HepG2 (cell line): ENCODE data around the gene SYVN1. TPM values are rescaled to one million over a fixed set of nuclear protein-coding genes. Genes with fewer than 3 reads are reported as not detected.

Experiments
- DRAP1 ChIP-seq: IDR thresholded peaks from 2 replicates; pipeline ENCODE4 v1.6.1; 2016; ENCODE audit warnings: missing genetic modification reagents, missing compliant biosample characterization
- HCFC1 ChIP-seq: fragments of 150-350 bp; IDR thresholded peaks from 2 replicates; pipeline ENCODE4 v1.6.1; 2014; ENCODE audit warnings: low read depth, low read length
- ISX ChIP-seq: sonication (generic); formaldehyde crosslinking; conservative IDR thresholded peaks from 2 replicates; pipeline ENCODE4 v1.5.0; 2020; ENCODE audit warnings: missing genetic modification reagents
- NR2C2 ChIP-seq: sonication (generic); formaldehyde crosslinking; IDR thresholded peaks from 2 replicates; pipeline ENCODE4 v1.4.0; 2020; ENCODE audit warnings: missing genetic modification reagents, mild to moderate bottlenecking, moderate library complexity, borderline replicate concordance
- PHF20 ChIP-seq: sonication (generic); formaldehyde crosslinking; IDR thresholded peaks from 2 replicates; pipeline ENCODE4 v1.5.0; 2020; ENCODE audit warnings: mild to moderate bottlenecking, missing genetic modification reagents
- RBM22 ChIP-seq: fragments of 200-400 bp; formaldehyde crosslinking; optimal IDR thresholded peaks from 2 replicates; pipeline ENCODE3; 2017; ENCODE audit warnings: mild to moderate bottlenecking, low read length, moderate library complexity
- RNF2 ChIP-seq: fragments of 450-650 bp; conservative IDR thresholded peaks from 2 replicates; pipeline ENCODE4 v1.6.1; 2016; ENCODE audit warnings: low read depth
- SNAPC2 ChIP-seq: sonication (generic); formaldehyde crosslinking; IDR thresholded peaks from 2 replicates; pipeline ENCODE4 v1.8.1; 2022; ENCODE audit warnings: mild to moderate bottlenecking, missing genetic modification reagents
- STAG1 ChIP-seq: sonication (generic); formaldehyde crosslinking; IDR thresholded peaks from 2 replicates; pipeline ENCODE4 v1.4.0; 2020; ENCODE audit warnings: missing genetic modification reagents
- YY1 ChIP-seq: IDR thresholded peaks from 2 replicates; pipeline ENCODE4 v1.6.1; 2011; ENCODE audit warnings: low read length, low read depth, moderate library complexity, mild to moderate bottlenecking; ENCODE audit not compliant: insufficient read depth, insufficient replicate concordance
- ZBTB40 ChIP-seq, 2 experiments: fragments of 450-650 bp in 1 of 2; sonication (generic) in 1 of 2; formaldehyde crosslinking in 1 of 2; IDR thresholded peaks; 2 replicates each; pipeline versions ENCODE4 v1.6.1 to v1.8.0; 2016 to 2022; ENCODE audit warnings: antibody characterized with exemption in 1 of 2, mild to moderate bottlenecking in 1 of 2, missing genetic modification reagents in 1 of 2
- ZFP36L2 ChIP-seq: sonication (generic); formaldehyde crosslinking; IDR thresholded peaks from 2 replicates; pipeline ENCODE4 v1.4.0; 2020; ENCODE audit warnings: missing genetic modification reagents
- ZNF160 ChIP-seq: sonication (generic); formaldehyde crosslinking; IDR thresholded peaks from 2 replicates; pipeline ENCODE4 v1.8.0; 2022; ENCODE audit warnings: mild to moderate bottlenecking, inconsistent platforms, missing genetic modification reagents
- ZNF235 ChIP-seq: sonication (generic); formaldehyde crosslinking; IDR thresholded peaks from 2 replicates; pipeline ENCODE4 v1.8.1; 2023; ENCODE audit warnings: mild to moderate bottlenecking, missing genetic modification reagents, borderline replicate concordance
- ZNF282 ChIP-seq: fragments of 450-650 bp; IDR thresholded peaks from 2 replicates; pipeline ENCODE4 v1.6.1; 2018; ENCODE audit not compliant: partially characterized antibody
- ZNF724P ChIP-seq: sonication (generic); formaldehyde crosslinking; IDR thresholded peaks from 2 replicates; pipeline ENCODE4 v1.8.0; 2022; ENCODE audit warnings: missing genetic modification reagents, borderline replicate concordance
- ZNF790 ChIP-seq: sonication (generic); formaldehyde crosslinking; IDR thresholded peaks from 2 replicates; pipeline ENCODE4 v1.8.0; 2022; ENCODE audit warnings: missing genetic modification reagents, mild to moderate bottlenecking, borderline replicate concordance
- ZSCAN29 ChIP-seq: sonication (generic); formaldehyde crosslinking; conservative IDR thresholded peaks from 2 replicates; pipeline ENCODE4 v1.4.0; 2020; ENCODE audit warnings: mild to moderate bottlenecking, missing genetic modification reagents
- polyA plus RNA-seq, 8 experiments: library from polyadenylated mRNA; depleted of rRNA in 3 of 8; stranded (reverse) in 7 of 8; unstranded in 1 of 8; fragments of >200 nt; fragmentation: Illumina TruSeq in 4 of 8; extraction: Trizol in 4 of 8; gene quantifications; 2 replicates each; pipeline versions ENCODE4 v1.2.1 to v1.2.3, GENCODE V29; 2011 to 2016; ENCODE audit warnings: low read depth in 4 of 8, missing spikeins in 1 of 8, mixed read lengths in 1 of 8; ENCODE audit not compliant: insufficient read depth in 1 of 8
- total RNA-seq, 5 experiments: library from RNA; depleted of rRNA; stranded (reverse); fragments of >200 nt; fragmentation: Illumina TruSeq; extraction: Trizol; gene quantifications; 2 replicates each; pipeline ENCODE4 v1.2.3, GENCODE V29; 2016; ENCODE audit warnings: low read depth in 1 of 5

The SYVN1 gene
- total and polyA plus RNA-seq, 2 of the 13 experiments (the other 11 are each of a cell fraction or from before 2014, with no cell fraction given), result 10.3 to 22.5 TPM

GRCh38 chr11:65134240-65134951 lies at the start of gene SYVN1 (continued):
- 0 out of 2 replicates have a peak, but pooled peaks have one; percentile 55 for TF ChIP-seq ISX (CRISPR knock-in tag)
- TF ChIP-seq RBM22, result no peak
- TF ChIP-seq ZNF235 (CRISPR knock-in tag), result peak; percentile 72
- TF ChIP-seq ZFP36L2 (CRISPR knock-in tag), result no peak
- no peak for TF ChIP-seq ZNF282
- TF ChIP-seq ZNF724P (CRISPR knock-in tag), result 0 out of 2 replicates have a peak, but pooled peaks have one; percentile 65
- peak; percentile 26; the same call in 1 of the 2 replicates for TF ChIP-seq HCFC1
- peak; percentile 20; the same call in 1 of the 2 replicates for TF ChIP-seq ZSCAN29 (CRISPR knock-in tag)
- TF ChIP-seq RNF2, result no peak
- peak; percentile 77 for TF ChIP-seq DRAP1 (CRISPR knock-in tag)
- peak; percentile 97 for TF ChIP-seq NR2C2
- no peak for TF ChIP-seq ZNF790 (CRISPR knock-in tag)
- peak; percentile 67; the same call in 1 of the 2 replicates for TF ChIP-seq ZNF160
- peak; percentile 68 for TF ChIP-seq ZBTB40 (IDR thresholded peaks at IDR 0.05)
- peak; percentile 44 for TF ChIP-seq ZBTB40 (CRISPR knock-in tag; IDR thresholded peaks at IDR 0.05)
- TF ChIP-seq YY1, result peak; percentile 41
- no peak for TF ChIP-seq STAG1 (CRISPR knock-in tag)
- no peak for TF ChIP-seq SNAPC2 (CRISPR knock-in tag)
- peak; percentile 75; the same call in 1 of the 2 replicates for TF ChIP-seq PHF20 (CRISPR knock-in tag)
